RWPE2 (cell line): ENCODE results near the gene TAB2.

Experiments used
- ATAC-seq: fragments of 200-7000 bp; cut with Tn5 transposase; 3 replicates; pipeline ENCODE4 v1.9.1; 2021; ENCODE audit warnings: low read depth
- DNase-seq: peaks from one replicate; pipeline ENCODE4 v3.0.0-alpha.2; 2020; ENCODE audit warnings: low spot score
- H3K27ac ChIP-seq: fragments of 450-650 bp; 2 replicates; pipeline ENCODE4 v1.5.1; 2017; ENCODE audit warnings: mild to moderate bottlenecking; ENCODE audit not compliant: poor library complexity, severe bottlenecking
- H3K27me3 ChIP-seq: fragments of 250-450 bp; sonication (Bioruptor Pico); 2 replicates; pipeline ENCODE4 v1.5.1; 2021; ENCODE audit warnings: mild to moderate bottlenecking, moderate library complexity; ENCODE audit not compliant: insufficient read depth, poor library complexity, severe bottlenecking
- H3K36me3 ChIP-seq: fragments of 250-450 bp; sonication (Bioruptor Pico); 2 replicates; pipeline ENCODE4 v1.5.1; 2020; ENCODE audit warnings: low read depth, mild to moderate bottlenecking, moderate library complexity
- H3K4me1 ChIP-seq: fragments of 250-450 bp; sonication (Bioruptor Pico); 2 replicates; pipeline ENCODE4 v1.5.1; 2021; ENCODE audit warnings: mild to moderate bottlenecking, moderate library complexity; ENCODE audit not compliant: insufficient read depth, poor library complexity, severe bottlenecking
- H3K4me3 ChIP-seq: fragments of 250-450 bp; sonication (Bioruptor Pico); 2 replicates; pipeline ENCODE4 v1.5.1; 2021; ENCODE audit warnings: mild to moderate bottlenecking, moderate library complexity; ENCODE audit not compliant: severe bottlenecking
- H3K9me3 ChIP-seq: fragments of 250-450 bp; sonication (Bioruptor Pico); 2 replicates; pipeline ENCODE4 v1.5.1; 2021; ENCODE audit warnings: mild to moderate bottlenecking, moderate library complexity; ENCODE audit not compliant: severe bottlenecking
- TF ChIP-seq, protein P1 (sequence below): fragments of 450-650 bp; IDR thresholded peaks from one replicate; pipeline ENCODE4 v1.5.1; 2017; ENCODE audit warnings: mild to moderate bottlenecking, moderate library complexity; ENCODE audit not compliant: poor library complexity, severe bottlenecking

Gene TAB2

DNA sequence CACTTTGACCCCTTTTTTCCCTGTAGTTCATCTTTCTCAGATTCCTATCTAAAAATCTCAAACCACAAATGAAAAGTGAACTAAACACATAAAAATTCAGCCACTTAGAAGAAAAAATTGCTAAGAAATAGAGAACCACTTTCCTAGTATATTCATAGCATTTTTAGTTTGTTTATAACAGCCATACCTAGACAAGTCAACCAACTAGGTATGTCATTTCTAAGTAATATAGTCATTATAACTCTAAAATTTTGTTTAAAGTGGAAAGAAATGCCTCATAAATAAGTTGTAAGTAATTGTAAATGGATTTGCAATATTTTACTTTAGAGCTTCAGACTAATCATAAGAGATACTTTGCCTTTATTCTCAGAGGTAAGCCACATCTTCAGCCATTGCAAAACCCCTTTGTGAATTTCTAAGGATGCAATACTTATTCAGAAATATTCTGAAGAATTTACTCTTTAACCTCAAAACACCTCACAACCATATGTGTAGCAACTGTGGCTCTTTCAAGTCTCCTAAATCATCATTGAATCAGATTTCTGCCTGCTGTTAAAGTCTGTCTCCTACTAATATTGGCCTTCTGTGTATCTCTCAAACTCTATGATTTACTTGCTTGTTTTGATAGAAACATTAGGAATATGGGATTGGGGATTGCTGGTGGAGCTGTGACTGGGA is 75.6 kb downstream of the TAB2 start:
- DNase-seq (no peak), ATAC-seq (no peak)
- no peak overlapping the region for H3K27ac ChIP-seq
- H3K4me3 ChIP-seq, result no peak overlapping the region
- H3K27me3 ChIP-seq, result no peaks in the 10 kb centered on the region
- peaks cover 37% of the 10 kb centered on the region for H3K36me3 ChIP-seq
- H3K9me3 ChIP-seq, result no peaks in the 10 kb centered on the region
- TF ChIP-seq, protein P1, sequence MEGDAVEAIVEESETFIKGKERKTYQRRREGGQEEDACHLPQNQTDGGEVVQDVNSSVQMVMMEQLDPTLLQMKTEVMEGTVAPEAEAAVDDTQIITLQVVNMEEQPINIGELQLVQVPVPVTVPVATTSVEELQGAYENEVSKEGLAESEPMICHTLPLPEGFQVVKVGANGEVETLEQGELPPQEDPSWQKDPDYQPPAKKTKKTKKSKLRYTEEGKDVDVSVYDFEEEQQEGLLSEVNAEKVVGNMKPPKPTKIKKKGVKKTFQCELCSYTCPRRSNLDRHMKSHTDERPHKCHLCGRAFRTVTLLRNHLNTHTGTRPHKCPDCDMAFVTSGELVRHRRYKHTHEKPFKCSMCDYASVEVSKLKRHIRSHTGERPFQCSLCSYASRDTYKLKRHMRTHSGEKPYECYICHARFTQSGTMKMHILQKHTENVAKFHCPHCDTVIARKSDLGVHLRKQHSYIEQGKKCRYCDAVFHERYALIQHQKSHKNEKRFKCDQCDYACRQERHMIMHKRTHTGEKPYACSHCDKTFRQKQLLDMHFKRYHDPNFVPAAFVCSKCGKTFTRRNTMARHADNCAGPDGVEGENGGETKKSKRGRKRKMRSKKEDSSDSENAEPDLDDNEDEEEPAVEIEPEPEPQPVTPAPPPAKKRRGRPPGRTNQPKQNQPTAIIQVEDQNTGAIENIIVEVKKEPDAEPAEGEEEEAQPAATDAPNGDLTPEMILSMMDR, result no peak
- H3K4me1 ChIP-seq, result peaks cover 4% of the 10 kb centered on the region

DNA sequence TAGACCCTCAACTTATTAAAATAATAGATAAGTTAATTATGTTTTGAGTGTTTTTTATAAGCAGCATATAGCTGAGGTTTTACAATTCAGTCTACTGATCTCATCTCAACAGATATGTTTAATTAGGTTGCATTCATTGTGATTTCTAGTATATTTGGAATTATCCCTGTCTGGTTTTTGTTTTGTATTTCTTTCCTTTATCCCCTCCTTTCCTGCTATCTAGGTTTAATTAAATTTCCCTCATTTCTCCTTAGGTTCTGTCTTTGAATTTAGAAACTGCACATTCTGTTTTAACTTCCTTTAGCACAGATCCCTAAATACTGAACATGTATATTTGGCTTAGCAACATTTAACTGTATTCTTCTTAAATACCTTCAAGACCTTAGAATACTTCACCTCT is 77.7 kb downstream of the TAB2 start:
- H3K36me3 ChIP-seq, result peaks cover 48% of the 10 kb centered on the region
- H3K4me1 ChIP-seq, result no peaks in the 10 kb centered on the region
- no peaks in the 10 kb centered on the region for H3K27me3 ChIP-seq
- no peak overlapping the region for H3K4me3 ChIP-seq
- no peak overlapping the region for H3K27ac ChIP-seq
- no peaks in the 10 kb centered on the region for H3K9me3 ChIP-seq
- DNase-seq, result no peak
- ATAC-seq, result no peak
- TF ChIP-seq, protein P1, result no peak

DNA sequence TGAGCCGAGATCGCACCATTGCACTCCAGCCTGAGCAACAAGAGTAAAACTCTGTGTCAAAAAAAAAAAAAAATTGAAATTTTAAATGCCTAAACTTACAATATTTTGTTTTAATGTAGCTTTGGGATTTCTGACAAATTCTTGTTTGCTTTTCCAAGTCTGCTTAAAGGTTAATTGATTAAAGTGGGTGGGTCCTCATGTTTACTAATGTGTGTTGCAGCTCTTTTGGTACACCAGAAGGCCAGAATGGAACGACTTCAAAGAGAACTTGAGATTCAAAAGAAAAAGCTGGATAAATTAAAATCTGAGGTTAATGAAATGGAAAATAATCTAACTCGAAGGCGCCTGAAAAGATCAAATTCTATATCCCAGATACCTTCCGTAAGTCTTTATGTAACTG is 79.9 kb downstream of the TAB2 start:
- no peaks in the 10 kb centered on the region for H3K9me3 ChIP-seq
- no peaks in the 10 kb centered on the region for H3K4me1 ChIP-seq
- no peak overlapping the region for H3K27ac ChIP-seq
- TF ChIP-seq, protein P1, result no peak
- no peaks in the 10 kb centered on the region for H3K27me3 ChIP-seq
- no peak overlapping the region for H3K4me3 ChIP-seq
- peaks cover 61% of the 10 kb centered on the region for H3K36me3 ChIP-seq
- no peak for DNase-seq
- no peak for ATAC-seq

DNA sequence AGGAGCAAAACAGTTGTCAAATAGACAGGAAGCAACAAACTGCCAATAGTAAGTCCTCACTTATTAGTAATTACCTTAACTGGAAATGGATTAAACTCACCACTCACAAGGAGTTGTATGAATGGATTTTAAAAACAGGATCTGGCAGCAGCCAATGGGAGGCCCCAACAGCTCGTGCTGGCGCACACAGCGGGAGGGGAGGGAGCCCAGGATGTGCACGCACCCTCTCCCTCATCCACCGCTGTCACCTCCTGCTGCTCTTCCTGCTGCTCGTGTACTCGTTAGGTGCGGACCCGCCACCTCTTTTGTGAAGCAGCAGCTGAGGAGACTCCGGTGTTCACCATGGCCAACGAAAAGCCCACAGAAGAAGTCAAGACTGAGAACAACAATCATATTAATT is 82.5 kb downstream of the TAB2 start, which contains the start of gene SUMO4:
Gene SUMO4, plus strand, starts transcription at position 213 of the 400 bp plus-strand sequence. Its CDS starts 130 bp downstream, at position 343.
- DNase-seq (no peak), ATAC-seq (no peak)
- Histone ChIP-seq H3K9me3 (no peaks in the 10 kb centered on the region), H3K4me3 (no peak within 1 kb of the TSS), H3K27me3 (no peaks in the 10 kb centered on the region), H3K36me3 (peaks cover 73% of the 10 kb centered on the region), H3K27ac (no peak within 1 kb of the TSS), H3K4me1 (no peaks in the 10 kb centered on the region)
- TF ChIP-seq, protein P1, result no peak

DNA sequence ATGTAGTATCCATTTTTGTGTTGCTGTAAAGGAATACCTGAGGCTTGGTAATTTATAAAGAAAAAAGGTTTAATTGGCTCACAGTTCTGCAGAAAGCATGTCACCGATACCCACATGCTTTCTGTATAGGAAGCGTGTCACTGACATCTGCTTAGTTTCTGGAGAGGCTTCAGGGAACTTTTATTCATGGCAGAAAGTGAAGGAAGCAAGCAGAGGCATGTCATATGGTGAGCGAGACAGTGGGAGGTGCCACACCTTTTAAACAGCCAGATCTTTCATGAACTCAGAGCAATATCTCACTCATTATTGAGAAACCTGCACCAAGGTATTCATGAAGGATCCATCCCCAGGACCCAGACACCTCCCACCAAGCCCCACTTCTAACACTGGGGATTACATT is 86.0 kb downstream of the TAB2 start:
- no peaks in the 10 kb centered on the region for H3K9me3 ChIP-seq
- DNase-seq (no peak), ATAC-seq (peak; percentile 38; the same call in 2 of the 3 replicates)
- H3K36me3 ChIP-seq, result peaks cover 89% of the 10 kb centered on the region
- H3K27ac ChIP-seq, result no peak overlapping the region
- H3K4me3 ChIP-seq, result no peak overlapping the region
- TF ChIP-seq, protein P1, result no peak
- H3K4me1 ChIP-seq, result peaks cover 7% of the 10 kb centered on the region
- H3K27me3 ChIP-seq, result no peaks in the 10 kb centered on the region
